ENCODE results near the gene HTT. TPM values are rescaled to one million over a fixed set of nuclear protein-coding genes. Genes with fewer than 3 reads are reported as not detected.

HTT gene
- total and polyA plus RNA-seq, 9 of the 15 experiments (the other 6 are each of a cell fraction or from before 2014, with no cell fraction given), result 0.66 to 31.6 (median 14.7) TPM

- no peak for TF ChIP-seq POLR2AphosphoS5 (IDR thresholded peaks at IDR 0.05; ENCODE audit: control insufficient read depth, insufficient read depth, low read depth, low read length)
- TF ChIP-seq KLF13 (tag; IDR thresholded peaks at IDR 0.05; ENCODE audit: borderline replicate concordance, low read depth), result no peak
- no peak for TF ChIP-seq MTF1 (CRISPR knock-in tag; IDR thresholded peaks at IDR 0.05; ENCODE audit: borderline replicate concordance)
- no peak for TF ChIP-seq HMG20B (CRISPR knock-in tag; IDR thresholded peaks at IDR 0.05)
- no peak for TF ChIP-seq HINFP (tag; conservative IDR thresholded peaks at IDR 0.05; ENCODE audit: low read depth)
- no peak for TF ChIP-seq BRD9 (IDR thresholded peaks at IDR 0.05; ENCODE audit: low read depth, partially characterized antibody)
Observed at GRCh38 chr4:3114377-3114776, 39.9 kb downstream of the HTT start (continued).

GRCh38 chr4:3115637-3116270 lies 41.3 kb downstream of the HTT start:
- CTCF ChIA-PET (ENCODE audit: low intra/inter-chr PET ratio), result no interaction called here
- DNase-seq (ENCODE audit: extremely low read depth in 1 of 4, low spot score in 3 of 4) (no peak), FAIRE-seq (no peak), ATAC-seq (no peak)
- WGBS (ENCODE audit: insufficient coverage, low coverage, missing lambda C conversion rate), result 87% methylated on average over 15 of the region's 15 CpGs
- H3K27ac ChIP-seq (ENCODE audit: extremely low read depth, low read depth, low read length), result no peak overlapping the region
- H3K27me3 ChIP-seq (ENCODE audit: control insufficient read depth in 2 of 2, insufficient read depth in 2 of 2, low read length in 2 of 2), result no peaks in the 10 kb centered on the region; a peak in 1 of 5 replicates
- intact Hi-C loops (cut with micrococcal nuclease) (no loop called here), in situ Hi-C loops (cut with MboI) (no loop called here)
- no peaks in the 10 kb centered on the region for H3K79me2 ChIP-seq (ENCODE audit: control insufficient read depth, insufficient read depth, low read length)
- peaks cover 4% of the 10 kb centered on the region for H3K9me1 ChIP-seq (ENCODE audit: control insufficient read depth, insufficient read depth, low read length)
- H2AFZ ChIP-seq (ENCODE audit: low read depth, low read length), result no peak overlapping the region
- no peaks in the 10 kb centered on the region for H3K4me1 ChIP-seq (replicated peaks in 1 of 2; ENCODE audit: control insufficient read depth in 2 of 2, insufficient read depth in 2 of 2, low read length in 2 of 2)
- no TSS peak for BruUV-seq (replicated peaks)
- H4K20me1 ChIP-seq (replicated peaks; ENCODE audit: control insufficient read depth, insufficient read depth, low read length), result no peaks in the 10 kb centered on the region
- H3K4me3 ChIP-seq, result no peak overlapping the region
- H3K9me3 ChIP-seq (replicated peaks; ENCODE audit: control insufficient read depth, insufficient read depth, low read depth, low read length), result no peaks in the 10 kb centered on the region
- no peak overlapping the region for H3K9ac ChIP-seq (ENCODE audit: insufficient read depth in 1 of 2, low read depth in 2 of 2, low read length in 2 of 2)
- POLR2A ChIA-PET, result no interaction called here
- peaks cover 39% of the 10 kb centered on the region for H3K36me3 ChIP-seq (ENCODE audit: control insufficient read depth, insufficient read depth, low read length)
- H3K4me2 ChIP-seq (ENCODE audit: insufficient read depth, low read length), result no peak overlapping the region
- TF ChIP-seq STAT6 (CRISPR knock-in tag; IDR thresholded peaks at IDR 0.05) (no peak), POLR3A (IDR thresholded peaks at IDR 0.05; ENCODE audit: borderline replicate concordance, extremely low read depth, insufficient read depth, insufficient read length) (no peak), KAT7 (CRISPR knock-in tag; IDR thresholded peaks at IDR 0.05; ENCODE audit: borderline replicate concordance) (no peak)
